Measurements from ENCODE around the gene PGLYRP2.

Gene PGLYRP2

GRCh38 chr19:15445227-15445605, 34.1 kb downstream of the PGLYRP2 start:
- H3K4ac ChIP-seq (ENCODE audit: low read depth, low read length) = no peak overlapping the region
- no peak overlapping the region for H4K8ac ChIP-seq (ENCODE audit: low read depth, low read length)
- no peak overlapping the region for H4K91ac ChIP-seq (ENCODE audit: low read depth, low read length)
- no peaks in the 10 kb centered on the region for H3K79me2 ChIP-seq (ENCODE audit: control insufficient read depth, insufficient read depth, low read length, poor library complexity)
- H2BK5ac ChIP-seq (ENCODE audit: low read depth, low read length, poor library complexity) = no peak overlapping the region
- no peak overlapping the region for H3K4me2 ChIP-seq (ENCODE audit: low read length)
- no peak overlapping the region for H2AK5ac ChIP-seq (ENCODE audit: low read length)
- no peak overlapping the region for H3K18ac ChIP-seq (ENCODE audit: low read length)
- no peaks in the 10 kb centered on the region for H3K27me3 ChIP-seq (ENCODE audit: insufficient read depth, low read length)
- H4K12ac ChIP-seq (ENCODE audit: low read depth, low read length) = no peak overlapping the region
- H3K9me3 ChIP-seq (ENCODE audit: insufficient read depth, low read depth, low read length) = peaks cover 2% of the 10 kb centered on the region
- no peak overlapping the region for H3K14ac ChIP-seq (ENCODE audit: low read length)
- H3K79me1 ChIP-seq (ENCODE audit: low read length) = no peaks in the 10 kb centered on the region
- H3K9ac ChIP-seq (ENCODE audit: low read length) = no peak overlapping the region
- H3K27ac ChIP-seq (ENCODE audit: low read depth, low read length) = no peak overlapping the region
- H3K23ac ChIP-seq (ENCODE audit: low read length) = no peak overlapping the region
- H2BK120ac ChIP-seq (ENCODE audit: insufficient read depth, low read length, poor library complexity) = no peak overlapping the region
- H3K4me3 ChIP-seq (ENCODE audit: low read depth, low read length) = no peak overlapping the region
- H2AFZ ChIP-seq (ENCODE audit: insufficient read depth, low read length, poor library complexity) = no peak overlapping the region
- H3K4me1 ChIP-seq (ENCODE audit: control insufficient read depth in 1 of 2, insufficient read depth in 2 of 2, low read length in 2 of 2) = peaks cover 3 to 5% of the 10 kb centered on the region in 2 experiments
- no CpG with 5 or more reads among the region's 9 CpGs for WGBS (ENCODE audit: extremely low coverage, insufficient coverage, insufficient read length)
- no peak for DNase-seq
- H2BK12ac ChIP-seq (ENCODE audit: low read length) = no peak overlapping the region
- H3K36me3 ChIP-seq (ENCODE audit: control insufficient read depth in 1 of 2, insufficient read depth in 2 of 2, low read length in 2 of 2) = no peaks in the 10 kb centered on the region

GRCh38 chr19:15444505-15445226, 34.6 kb downstream of the PGLYRP2 start:
- Histone ChIP-seq H3K14ac (ENCODE audit: low read length) (no peak overlapping the region), H3K4me2 (ENCODE audit: low read length) (no peak overlapping the region), H3K79me2 (ENCODE audit: control insufficient read depth, insufficient read depth, low read length, poor library complexity) (no peaks in the 10 kb centered on the region), H3K4ac (ENCODE audit: low read depth, low read length) (no peak overlapping the region), H3K79me1 (ENCODE audit: low read length) (no peaks in the 10 kb centered on the region), H3K23ac (ENCODE audit: low read length) (no peak overlapping the region), H3K9ac (ENCODE audit: low read length) (no peak overlapping the region), H3K27me3 (ENCODE audit: insufficient read depth, low read length) (no peaks in the 10 kb centered on the region), H2BK5ac (ENCODE audit: low read depth, low read length, poor library complexity) (no peak overlapping the region), H3K4me3 (ENCODE audit: low read depth, low read length) (no peak overlapping the region), H3K4me1 (ENCODE audit: control insufficient read depth in 1 of 2, insufficient read depth in 2 of 2, low read length in 2 of 2) (peaks cover 3 to 5% of the 10 kb centered on the region in 2 experiments), H4K12ac (ENCODE audit: low read depth, low read length) (no peak overlapping the region), H3K18ac (ENCODE audit: low read length) (no peak overlapping the region), H3K36me3 (ENCODE audit: control insufficient read depth in 1 of 2, insufficient read depth in 2 of 2, low read length in 2 of 2) (no peaks in the 10 kb centered on the region), H3K9me3 (ENCODE audit: insufficient read depth, low read depth, low read length) (peaks cover 2% of the 10 kb centered on the region), H4K91ac (ENCODE audit: low read depth, low read length) (no peak overlapping the region), H4K8ac (ENCODE audit: low read depth, low read length) (no peak overlapping the region), H3K27ac (ENCODE audit: low read depth, low read length) (no peak overlapping the region), H2BK12ac (ENCODE audit: low read length) (no peak overlapping the region), H2AK5ac (ENCODE audit: low read length) (no peak overlapping the region), H2AFZ (ENCODE audit: insufficient read depth, low read length, poor library complexity) (no peak overlapping the region), H2BK120ac (ENCODE audit: insufficient read depth, low read length, poor library complexity) (no peak overlapping the region)
- no CpG with 5 or more reads among the region's 15 CpGs for WGBS (ENCODE audit: extremely low coverage, insufficient coverage, insufficient read length)
- no peak for DNase-seq

- no peak overlapping the region for H3K14ac ChIP-seq (ENCODE audit: low read length)
- no peak overlapping the region for H4K8ac ChIP-seq (ENCODE audit: low read depth, low read length)
- H3K79me1 ChIP-seq (ENCODE audit: low read length) = no peaks in the 10 kb centered on the region
- no peak overlapping the region for H3K27ac ChIP-seq (ENCODE audit: low read depth, low read length)
- H2AK5ac ChIP-seq (ENCODE audit: low read length) = no peak overlapping the region
- H3K4ac ChIP-seq (ENCODE audit: low read depth, low read length) = no peak overlapping the region
- no peak overlapping the region for H2BK5ac ChIP-seq (ENCODE audit: low read depth, low read length, poor library complexity)
- no peak overlapping the region for H3K9ac ChIP-seq (ENCODE audit: low read length)
- H3K9me3 ChIP-seq (ENCODE audit: insufficient read depth, low read depth, low read length) = peaks cover 2% of the 10 kb centered on the region
- WGBS (ENCODE audit: extremely low coverage, insufficient coverage, insufficient read length) = no CpG with 5 or more reads among the region's 10 CpGs
- no peaks in the 10 kb centered on the region for H3K79me2 ChIP-seq (ENCODE audit: control insufficient read depth, insufficient read depth, low read length, poor library complexity)
- H3K4me1 ChIP-seq (ENCODE audit: control insufficient read depth in 1 of 2, insufficient read depth in 2 of 2, low read length in 2 of 2) = no peaks in the 10 kb centered on the region
- no peak overlapping the region for H4K12ac ChIP-seq (ENCODE audit: low read depth, low read length)
- H3K36me3 ChIP-seq (ENCODE audit: control insufficient read depth in 1 of 2, insufficient read depth in 2 of 2, low read length in 2 of 2) = no peaks in the 10 kb centered on the region
- H3K4me3 ChIP-seq (ENCODE audit: low read depth, low read length) = no peak overlapping the region
- no peak overlapping the region for H3K4me2 ChIP-seq (ENCODE audit: low read length)
- no peak overlapping the region for H2BK120ac ChIP-seq (ENCODE audit: insufficient read depth, low read length, poor library complexity)
- DNase-seq = no peak
- H2AFZ ChIP-seq (ENCODE audit: insufficient read depth, low read length, poor library complexity) = no peak overlapping the region
- no peak overlapping the region for H3K18ac ChIP-seq (ENCODE audit: low read length)
- H3K23ac ChIP-seq (ENCODE audit: low read length) = no peak overlapping the region
- no peaks in the 10 kb centered on the region for H3K27me3 ChIP-seq (ENCODE audit: insufficient read depth, low read length)
- H4K91ac ChIP-seq (ENCODE audit: low read depth, low read length) = no peak overlapping the region
- H2BK12ac ChIP-seq (ENCODE audit: low read length) = no peak overlapping the region
Measured at GRCh38 chr19:15443838-15444237, 35.5 kb downstream of the PGLYRP2 start.

- Histone ChIP-seq H2BK5ac (ENCODE audit: low read depth, low read length, poor library complexity) (no peak overlapping the region), H3K23ac (ENCODE audit: low read length) (no peak overlapping the region), H3K18ac (ENCODE audit: low read length) (no peak overlapping the region), H3K79me1 (ENCODE audit: low read length) (no peaks in the 10 kb centered on the region), H4K91ac (ENCODE audit: low read depth, low read length) (no peak overlapping the region), H3K27me3 (ENCODE audit: insufficient read depth, low read length) (no peaks in the 10 kb centered on the region), H4K12ac (ENCODE audit: low read depth, low read length) (no peak overlapping the region), H4K8ac (ENCODE audit: low read depth, low read length) (no peak overlapping the region), H3K79me2 (ENCODE audit: control insufficient read depth, insufficient read depth, low read length, poor library complexity) (no peaks in the 10 kb centered on the region), H2BK120ac (ENCODE audit: insufficient read depth, low read length, poor library complexity) (no peak overlapping the region), H2AK5ac (ENCODE audit: low read length) (no peak overlapping the region), H3K27ac (ENCODE audit: low read depth, low read length) (no peak overlapping the region), H3K4me2 (ENCODE audit: low read length) (no peak overlapping the region), H3K9ac (ENCODE audit: low read length) (no peak overlapping the region), H3K4me1 (ENCODE audit: control insufficient read depth in 1 of 2, insufficient read depth in 2 of 2, low read length in 2 of 2) (no peaks in the 10 kb centered on the region), H3K36me3 (ENCODE audit: control insufficient read depth in 1 of 2, insufficient read depth in 2 of 2, low read length in 2 of 2) (no peaks in the 10 kb centered on the region), H2AFZ (ENCODE audit: insufficient read depth, low read length, poor library complexity) (no peak overlapping the region), H3K4ac (ENCODE audit: low read depth, low read length) (no peak overlapping the region), H3K14ac (ENCODE audit: low read length) (no peak overlapping the region), H3K4me3 (ENCODE audit: low read depth, low read length) (no peak overlapping the region), H2BK12ac (ENCODE audit: low read length) (no peak overlapping the region), H3K9me3 (ENCODE audit: insufficient read depth, low read depth, low read length) (no peaks in the 10 kb centered on the region)
- no peak for DNase-seq
- no CpG with 5 or more reads among the region's 3 CpGs for WGBS (ENCODE audit: extremely low coverage, insufficient coverage, insufficient read length)
Measured at GRCh38 chr19:15443325-15443724, 36.0 kb downstream of the PGLYRP2 start.

Data from trophoblast cell (in vitro differentiated cells and primary cell).